ENCODE results near the gene RUNX1.
A peak's percentile ranks its signal among the peaks of the same experiment; 100 is the strongest.

Gene RUNX1

GRCh38 chr21:34907461-34908418, 141.4 kb downstream of the RUNX1 start:
- Histone ChIP-seq H3K27ac (ENCODE audit: low read depth, low read length) (no peak overlapping the region), H3K9me3 (ENCODE audit: insufficient read depth, low read depth, low read length) (no peaks in the 10 kb centered on the region), H3K36me3 (ENCODE audit: insufficient read depth, low read length) (no peaks in the 10 kb centered on the region), H3K27me3 (ENCODE audit: insufficient read depth, low read length) (no peaks in the 10 kb centered on the region), H3K9ac (ENCODE audit: low read depth, low read length) (no peak overlapping the region), H3K4me1 (ENCODE audit: insufficient read depth, low read length) (peaks cover 9% of the 10 kb centered on the region), H3K4me3 (ENCODE audit: low read length) (no peak overlapping the region)
- 92% methylated on average over 6 of the region's 7 CpGs for WGBS

GRCh38 chr21:34906401-34906800, 142.7 kb downstream of the RUNX1 start:
- H3K4me1 ChIP-seq (ENCODE audit: insufficient read depth, low read length): peaks cover 9% of the 10 kb centered on the region
- H3K9ac ChIP-seq (ENCODE audit: low read depth, low read length): no peak overlapping the region
- no peak overlapping the region for H3K27ac ChIP-seq (ENCODE audit: low read depth, low read length)
- no peaks in the 10 kb centered on the region for H3K9me3 ChIP-seq (ENCODE audit: insufficient read depth, low read depth, low read length)
- H3K36me3 ChIP-seq (ENCODE audit: insufficient read depth, low read length): no peaks in the 10 kb centered on the region
- no peaks in the 10 kb centered on the region for H3K27me3 ChIP-seq (ENCODE audit: insufficient read depth, low read length)
- H3K4me3 ChIP-seq (ENCODE audit: low read length): no peak overlapping the region

GRCh38 chr21:34905218-34905537, 143.9 kb downstream of the RUNX1 start:
- H3K36me3 ChIP-seq (ENCODE audit: insufficient read depth, low read length): no peaks in the 10 kb centered on the region
- H3K9ac ChIP-seq (ENCODE audit: low read depth, low read length): no peak overlapping the region
- H3K4me3 ChIP-seq (ENCODE audit: low read length): no peak overlapping the region
- no peaks in the 10 kb centered on the region for H3K9me3 ChIP-seq (ENCODE audit: insufficient read depth, low read depth, low read length)
- no peaks in the 10 kb centered on the region for H3K27me3 ChIP-seq (ENCODE audit: insufficient read depth, low read length)
- WGBS: 95% methylated on average over 4 of the region's 4 CpGs
- peaks cover 9% of the 10 kb centered on the region for H3K4me1 ChIP-seq (ENCODE audit: insufficient read depth, low read length)
- H3K27ac ChIP-seq (ENCODE audit: low read depth, low read length): no peak overlapping the region

- Histone ChIP-seq H3K9ac (ENCODE audit: low read depth, low read length) (no peak overlapping the region), H3K4me3 (ENCODE audit: low read length) (no peak overlapping the region), H3K9me3 (ENCODE audit: insufficient read depth, low read depth, low read length) (no peaks in the 10 kb centered on the region), H3K27ac (ENCODE audit: low read depth, low read length) (no peak overlapping the region), H3K27me3 (ENCODE audit: insufficient read depth, low read length) (no peaks in the 10 kb centered on the region), H3K36me3 (ENCODE audit: insufficient read depth, low read length) (no peaks in the 10 kb centered on the region), H3K4me1 (ENCODE audit: insufficient read depth, low read length) (peaks cover 9% of the 10 kb centered on the region)
- 87% methylated on average over 7 of the region's 8 CpGs for WGBS
Measured at GRCh38 chr21:34904526-34905217, 144.4 kb downstream of the RUNX1 start.

GRCh38 chr21:34900376-34900775, 148.7 kb downstream of the RUNX1 start:
- Histone ChIP-seq H3K36me3 (ENCODE audit: insufficient read depth, low read length) (no peaks in the 10 kb centered on the region), H3K27ac (ENCODE audit: low read depth, low read length) (no peak overlapping the region), H3K4me1 (ENCODE audit: insufficient read depth, low read length) (0 out of 2 replicates have a peak, but pooled peaks cover 4% of the 10 kb centered on the region), H3K27me3 (ENCODE audit: insufficient read depth, low read length) (no peaks in the 10 kb centered on the region), H3K9me3 (ENCODE audit: insufficient read depth, low read depth, low read length) (0 out of 2 replicates have a peak, but pooled peaks cover 2% of the 10 kb centered on the region), H3K9ac (ENCODE audit: low read depth, low read length) (no peak overlapping the region), H3K4me3 (ENCODE audit: low read length) (no peak overlapping the region)
- 99% methylated on average over 2 of the region's 2 CpGs for WGBS

- Histone ChIP-seq H3K9ac (ENCODE audit: low read depth, low read length) (no peak overlapping the region), H3K4me1 (ENCODE audit: insufficient read depth, low read length) (no peaks in the 10 kb centered on the region), H3K9me3 (ENCODE audit: insufficient read depth, low read depth, low read length) (0 out of 2 replicates have a peak, but pooled peaks cover 2% of the 10 kb centered on the region), H3K27me3 (ENCODE audit: insufficient read depth, low read length) (peaks cover 3% of the 10 kb centered on the region), H3K36me3 (ENCODE audit: insufficient read depth, low read length) (no peaks in the 10 kb centered on the region), H3K4me3 (ENCODE audit: low read length) (no peak overlapping the region), H3K27ac (ENCODE audit: low read depth, low read length) (no peak overlapping the region)
- 90% methylated on average over 1 of the region's 1 CpG for WGBS
Measured at GRCh38 chr21:34899760-34900159, 149.3 kb downstream of the RUNX1 start.

- H3K27me3 ChIP-seq (ENCODE audit: insufficient read depth, low read length): peaks cover 6% of the 10 kb centered on the region
- no peaks in the 10 kb centered on the region for H3K4me1 ChIP-seq (ENCODE audit: insufficient read depth, low read length)
- H3K9me3 ChIP-seq (ENCODE audit: insufficient read depth, low read depth, low read length): 0 out of 2 replicates have a peak, but pooled peaks cover 2% of the 10 kb centered on the region
- H3K4me3 ChIP-seq (ENCODE audit: low read length): no peak overlapping the region
- no peaks in the 10 kb centered on the region for H3K36me3 ChIP-seq (ENCODE audit: insufficient read depth, low read length)
- no peak overlapping the region for H3K27ac ChIP-seq (ENCODE audit: low read depth, low read length)
- H3K9ac ChIP-seq (ENCODE audit: low read depth, low read length): no peak overlapping the region
- WGBS: 90% methylated on average over 2 of the region's 2 CpGs
Measured at GRCh38 chr21:34899302-34899701, 149.8 kb downstream of the RUNX1 start.

GRCh38 chr21:34897828-34898227, 151.3 kb downstream of the RUNX1 start:
- peaks cover 21% of the 10 kb centered on the region for H3K27me3 ChIP-seq (ENCODE audit: insufficient read depth, low read length)
- 0 out of 2 replicates have a peak, but pooled peaks cover 2% of the 10 kb centered on the region for H3K9me3 ChIP-seq (ENCODE audit: insufficient read depth, low read depth, low read length)
- H3K36me3 ChIP-seq (ENCODE audit: insufficient read depth, low read length): no peaks in the 10 kb centered on the region
- H3K9ac ChIP-seq (ENCODE audit: low read depth, low read length): no peak overlapping the region
- WGBS: 91% methylated on average over 2 of the region's 2 CpGs
- no peak overlapping the region for H3K27ac ChIP-seq (ENCODE audit: low read depth, low read length)
- H3K4me3 ChIP-seq (ENCODE audit: low read length): no peak overlapping the region
- H3K4me1 ChIP-seq (ENCODE audit: insufficient read depth, low read length): no peaks in the 10 kb centered on the region

- peaks cover 54% of the 10 kb centered on the region for H3K27me3 ChIP-seq (ENCODE audit: insufficient read depth, low read length)
- 0 out of 2 replicates have a peak, but pooled peaks cover 2% of the 10 kb centered on the region for H3K9me3 ChIP-seq (ENCODE audit: insufficient read depth, low read depth, low read length)
- WGBS: 91% methylated on average over 1 of the region's 1 CpG
- no peak overlapping the region for H3K9ac ChIP-seq (ENCODE audit: low read depth, low read length)
- no peak overlapping the region for H3K4me3 ChIP-seq (ENCODE audit: low read length)
- peaks cover 6% of the 10 kb centered on the region for H3K4me1 ChIP-seq (ENCODE audit: insufficient read depth, low read length)
- H3K27ac ChIP-seq (ENCODE audit: low read depth, low read length): no peak overlapping the region
- H3K36me3 ChIP-seq (ENCODE audit: insufficient read depth, low read length): no peaks in the 10 kb centered on the region
Measured at GRCh38 chr21:34894401-34894800, 154.7 kb downstream of the RUNX1 start.

- peaks cover 9% of the 10 kb centered on the region for H3K4me1 ChIP-seq (ENCODE audit: insufficient read depth, low read length)
- peaks cover 72% of the 10 kb centered on the region for H3K27me3 ChIP-seq (ENCODE audit: insufficient read depth, low read length)
- H3K4me3 ChIP-seq (ENCODE audit: low read length): no peak overlapping the region
- H3K9ac ChIP-seq (ENCODE audit: low read depth, low read length): no peak overlapping the region
- H3K27ac ChIP-seq (ENCODE audit: low read depth, low read length): no peak overlapping the region
- H3K36me3 ChIP-seq (ENCODE audit: insufficient read depth, low read length): no peaks in the 10 kb centered on the region
- 0 out of 2 replicates have a peak, but pooled peaks cover 1% of the 10 kb centered on the region for H3K9me3 ChIP-seq (ENCODE audit: insufficient read depth, low read depth, low read length)
Measured at GRCh38 chr21:34892209-34892608, 156.9 kb downstream of the RUNX1 start.

- Histone ChIP-seq H3K27me3 (ENCODE audit: insufficient read depth, low read length) (peaks cover 78% of the 10 kb centered on the region), H3K9me3 (ENCODE audit: insufficient read depth, low read depth, low read length) (no peaks in the 10 kb centered on the region), H3K9ac (ENCODE audit: low read depth, low read length) (no peak overlapping the region), H3K27ac (ENCODE audit: low read depth, low read length) (no peak overlapping the region), H3K36me3 (ENCODE audit: insufficient read depth, low read length) (no peaks in the 10 kb centered on the region), H3K4me1 (ENCODE audit: insufficient read depth, low read length) (peaks cover 9% of the 10 kb centered on the region), H3K4me3 (ENCODE audit: low read length) (peak overlapping the region; percentile 62)
- WGBS: 3% methylated on average over 8 of the region's 8 CpGs
Measured at GRCh38 chr21:34891613-34891943, 157.5 kb downstream of the RUNX1 start.

All from HUES64 (cell line).